GM19099 (cell line): ENCODE measurements around the gene RIPPLY2.

Source experiments
- POLR2A ChIP-seq: IDR thresholded peaks from 3 replicates; pipeline ENCODE4 v1.6.1; 2011; ENCODE audit warnings: low read depth; ENCODE audit not compliant: insufficient read length; ENCODE audit errors: extremely low read depth

The RIPPLY2 gene

DNA sequence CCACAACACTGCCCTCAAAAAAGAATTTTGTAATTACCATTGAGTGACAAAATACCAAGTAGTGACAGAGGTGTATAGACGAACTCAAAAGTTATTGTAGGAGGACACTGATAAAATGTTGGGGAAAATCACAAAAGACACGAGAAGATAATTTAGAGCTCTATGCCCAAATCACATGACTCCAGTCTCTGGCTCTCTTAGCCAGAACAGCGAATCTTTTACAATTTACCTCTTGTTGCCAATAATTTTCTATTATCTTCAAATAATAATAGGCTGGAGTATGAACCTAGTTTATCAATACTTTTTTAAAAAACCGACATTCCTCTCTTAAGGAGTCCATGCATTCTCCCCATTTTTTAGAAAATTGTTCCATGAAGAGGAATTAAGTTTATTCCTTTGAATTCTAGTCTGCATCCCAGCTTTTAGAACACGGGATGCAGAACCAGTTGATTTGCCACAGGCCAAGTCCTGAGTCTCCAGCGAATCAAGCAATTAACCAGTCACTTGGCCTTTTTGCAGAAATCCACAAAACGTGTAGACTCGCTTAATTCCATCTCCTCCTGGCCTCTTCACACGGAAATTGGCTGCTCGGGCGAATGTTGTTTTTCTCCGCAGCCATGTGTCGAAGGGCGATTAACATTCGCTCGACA lies 507 bp upstream of the RIPPLY2 start:
- TF ChIP-seq POLR2A: no peak

DNA sequence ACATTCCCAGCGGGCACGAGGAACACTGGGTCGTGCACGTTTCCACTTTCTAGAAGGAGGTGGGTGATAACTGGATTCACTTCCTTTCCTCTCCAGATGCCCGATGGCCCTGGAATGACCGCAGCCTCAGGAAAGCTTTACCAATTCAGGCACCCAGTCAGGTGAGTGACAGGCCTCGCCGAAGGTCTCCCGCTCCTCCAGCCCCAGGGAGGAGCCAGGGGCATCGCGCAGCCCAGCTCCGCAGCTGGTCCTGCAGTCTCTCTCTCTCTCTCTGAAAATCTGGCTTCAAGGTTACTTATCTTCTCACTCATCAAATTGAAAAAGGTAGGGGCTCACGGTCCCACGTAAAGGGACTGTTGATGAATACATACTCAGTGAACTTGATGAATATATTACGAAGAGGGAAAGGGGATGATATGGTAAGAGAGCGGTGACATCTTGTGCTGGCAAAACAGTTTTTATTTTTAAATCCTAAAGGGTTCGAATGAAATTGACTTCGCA lies 891 bp downstream of the RIPPLY2 start:
- no peak for TF ChIP-seq POLR2A

DNA sequence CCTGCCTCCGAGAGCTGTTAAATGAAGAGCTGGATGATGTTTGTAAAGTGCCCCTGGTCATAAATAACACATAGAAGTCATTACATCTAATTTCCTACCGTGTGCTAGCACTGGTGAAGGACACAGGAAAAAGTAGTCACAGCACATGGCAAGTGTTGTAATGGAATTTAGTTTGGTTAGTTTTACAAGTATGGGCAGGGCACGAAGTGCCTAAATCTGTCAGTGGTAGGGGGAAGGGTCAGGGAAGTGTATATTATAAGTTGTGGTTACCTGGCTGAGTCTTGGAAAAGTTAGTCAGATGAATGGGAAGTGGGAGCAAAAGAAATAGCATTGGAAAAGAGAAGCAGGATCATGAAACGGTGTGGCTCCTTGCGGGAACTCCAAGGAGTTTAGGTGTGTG lies 1.6 kb downstream of the RIPPLY2 start:
- TF ChIP-seq POLR2A: no peak

DNA sequence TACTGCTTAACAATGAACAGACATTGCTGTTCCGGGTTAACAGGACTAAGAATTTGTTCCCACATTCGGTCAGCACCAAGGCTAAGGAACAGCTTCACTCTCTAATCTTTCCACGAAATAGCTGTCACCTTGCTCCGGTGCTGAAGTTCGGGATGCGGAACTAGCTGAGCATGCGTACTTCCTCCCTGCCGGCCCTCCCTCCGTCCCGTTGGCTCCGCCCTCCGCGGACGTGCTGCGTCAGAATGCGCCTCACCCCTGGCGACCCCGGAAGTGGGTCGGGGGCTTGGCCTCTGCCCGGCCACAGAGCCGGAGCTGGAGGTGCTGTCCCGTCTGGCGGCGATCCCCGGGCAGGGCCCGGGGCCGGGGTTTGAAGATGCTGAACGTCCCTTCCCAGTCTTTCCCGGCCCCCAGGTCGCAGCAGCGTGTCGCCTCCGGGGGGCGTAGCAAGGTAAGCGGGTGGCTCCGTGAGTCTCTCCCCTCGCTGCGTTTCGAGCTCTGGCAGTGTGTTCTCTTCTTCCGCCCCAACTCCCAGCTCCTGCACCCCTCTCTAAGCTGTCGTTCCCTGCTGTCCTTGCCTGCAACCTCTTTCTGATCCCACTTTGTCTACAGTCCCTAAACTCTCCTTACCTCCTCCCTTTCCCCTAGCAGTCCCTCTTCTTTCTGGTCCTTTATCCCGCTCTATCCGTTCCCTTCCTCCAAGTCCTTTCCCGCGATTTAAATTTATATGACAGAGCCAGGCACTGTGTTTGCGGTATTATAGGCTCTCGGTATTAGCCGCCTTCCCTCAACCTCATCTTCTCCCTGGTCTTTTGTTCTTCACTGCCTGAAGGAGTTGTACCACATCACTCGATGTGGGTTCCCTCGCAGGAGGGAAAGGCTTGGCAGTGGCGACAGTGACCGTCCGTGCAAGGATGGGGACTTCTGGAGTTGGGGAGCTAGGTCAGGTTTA lies 6.5 kb downstream of the RIPPLY2 start, which contains the start of gene CYB5R4:
Gene CYB5R4, plus strand, starts transcription at position 280 of the 949 bp plus-strand sequence. Its CDS starts 94 bp downstream, at position 374.
- peak; percentile 96 for TF ChIP-seq POLR2A

- TF ChIP-seq POLR2A: no peak
Measured at GRCh38 chr6:83860359-83860755, 7.2 kb downstream of the RIPPLY2 start.

GRCh38 chr6:83860782-83861495 lies 7.8 kb downstream of the RIPPLY2 start:
- TF ChIP-seq POLR2A: no peak

- no peak for TF ChIP-seq POLR2A
Measured at GRCh38 chr6:83862776-83863471, 9.8 kb downstream of the RIPPLY2 start.

DNA sequence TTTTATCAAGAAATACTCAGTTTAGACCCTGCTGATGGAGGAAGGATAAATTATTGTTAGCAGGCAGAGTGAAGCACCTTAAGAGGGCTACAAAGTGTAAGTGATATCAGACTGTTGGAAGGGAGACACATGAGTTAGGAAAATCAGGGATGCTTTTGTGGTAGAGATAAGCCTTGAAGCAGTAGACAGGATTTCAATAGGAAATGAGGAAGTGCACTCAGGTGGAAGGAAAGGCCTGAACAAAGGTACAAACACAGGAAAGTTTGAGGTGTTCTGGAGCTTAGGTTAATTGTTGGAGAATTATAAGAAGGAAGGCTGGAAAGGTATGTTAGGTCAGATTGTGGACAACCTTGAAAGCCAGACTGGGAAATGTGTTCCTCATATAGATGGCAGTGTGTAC lies 13.9 kb downstream of the RIPPLY2 start:
- TF ChIP-seq POLR2A: no peak

DNA sequence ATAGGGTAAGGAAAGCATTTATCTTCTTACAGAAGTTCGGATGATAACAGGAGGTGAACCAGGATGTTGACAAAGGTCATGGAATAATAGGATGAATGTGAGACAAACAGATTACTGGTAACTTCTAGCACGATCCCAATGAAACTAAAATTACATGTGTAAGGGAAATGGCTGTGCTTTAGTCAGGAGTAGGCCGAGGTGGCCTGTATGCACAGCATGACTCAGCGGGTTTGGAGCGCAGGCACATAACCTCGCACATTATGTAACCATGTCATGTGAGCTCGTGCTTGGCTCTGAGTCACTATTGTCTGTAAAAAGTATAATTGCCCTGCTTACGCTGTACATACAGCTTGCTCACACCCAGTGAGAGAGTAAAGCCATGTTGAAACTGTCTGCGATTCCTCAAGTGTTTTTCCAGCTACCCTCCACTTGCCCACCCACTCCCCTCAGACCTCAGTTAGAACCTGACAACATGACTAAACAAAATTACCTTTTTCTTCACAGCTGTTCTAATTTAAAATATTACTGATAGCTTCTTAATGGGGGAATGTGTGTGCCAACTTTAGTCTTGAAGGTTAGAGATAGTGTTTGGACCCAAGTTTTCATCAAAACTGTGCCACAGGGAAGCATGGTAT lies 14.5 kb downstream of the RIPPLY2 start:
- no peak for TF ChIP-seq POLR2A

DNA sequence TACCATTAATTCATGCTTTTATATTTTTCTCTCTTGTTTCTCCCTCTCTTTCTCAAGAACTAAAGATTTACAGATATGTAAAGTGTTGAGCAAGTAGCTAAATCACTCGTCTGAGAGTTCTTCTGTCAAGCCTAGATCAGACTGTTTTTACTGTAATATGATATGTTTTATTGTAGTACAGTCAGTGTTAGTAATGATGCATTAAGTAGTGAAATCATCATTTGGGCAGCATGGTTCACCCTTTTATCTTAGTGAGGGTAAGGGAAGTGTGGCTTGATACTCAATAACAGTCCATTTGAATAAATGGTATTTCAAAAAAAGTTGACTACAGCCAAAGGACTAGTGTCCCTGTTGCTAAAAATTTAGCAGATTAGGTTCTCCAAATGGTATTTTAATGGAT lies 15.5 kb downstream of the RIPPLY2 start:
- TF ChIP-seq POLR2A: no peak

- no peak for TF ChIP-seq POLR2A
Measured at GRCh38 chr6:83870649-83871048, 17.5 kb downstream of the RIPPLY2 start.

DNA sequence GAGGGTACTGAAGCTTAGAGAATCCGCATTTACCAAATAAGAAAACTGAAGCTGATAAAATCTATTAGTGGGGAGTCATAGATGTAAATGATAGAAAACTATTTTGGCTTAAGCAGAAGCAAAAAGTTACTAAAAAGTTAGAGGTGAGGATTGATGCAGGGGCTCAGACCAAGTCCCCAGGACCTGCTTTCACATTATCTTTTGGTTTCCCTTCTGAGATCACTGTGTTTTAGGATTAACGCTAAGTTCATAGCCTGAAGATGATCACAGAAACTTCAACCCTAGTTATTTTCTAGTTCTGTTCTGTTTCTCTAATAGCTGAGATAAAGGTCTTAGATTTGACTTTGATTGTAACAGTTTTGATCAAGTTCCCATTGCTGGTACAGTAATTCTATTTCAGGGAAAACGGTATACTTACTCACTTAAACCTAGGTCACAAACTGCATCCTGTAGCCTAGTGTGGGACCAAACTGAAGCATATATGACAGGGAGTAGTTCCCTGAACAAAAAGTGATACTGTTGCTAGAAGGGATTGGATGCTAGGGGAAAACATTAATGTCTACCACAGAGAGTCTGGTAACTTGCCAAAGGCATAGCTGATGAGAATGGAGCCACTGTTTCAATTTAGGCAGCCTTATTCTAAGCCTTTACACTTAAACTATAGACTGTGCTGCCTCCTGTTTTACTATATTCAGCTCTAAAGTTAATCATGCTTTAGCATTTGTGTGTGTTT lies 19.4 kb downstream of the RIPPLY2 start:
- TF ChIP-seq POLR2A: no peak

- no peak for TF ChIP-seq POLR2A
Measured at GRCh38 chr6:83873869-83874268, 20.7 kb downstream of the RIPPLY2 start.
